VCaP (cell line): ENCODE results near the gene GOSR2.
"Not testable (repeated sequence)": the region's sequence is repeated elsewhere in the genome, so short reads cannot be mapped to it uniquely, and the experiment has no call there.

ENCODE experiments used
- H3K27ac ChIP-seq: fragments of 450-650 bp; 2 replicates; pipeline ENCODE4 v1.5.1; 2017
- CTCF ChIP-seq: fragments of 450-650 bp; conservative IDR thresholded peaks from 2 replicates; pipeline ENCODE4 v1.5.1; 2017; ENCODE audit warnings: mild to moderate bottlenecking, moderate library complexity

GOSR2 gene

GRCh38 chr17:46947216-46947615 is 24.3 kb downstream of the GOSR2 start:
- no peak for TF ChIP-seq CTCF

GRCh38 chr17:46948544-46948943 is 25.6 kb downstream of the GOSR2 start:
- no peak for TF ChIP-seq CTCF
- no peak overlapping the region for H3K27ac ChIP-seq

More at GRCh38 chr17:46947216-46947615, 24.3 kb downstream of the GOSR2 start:
- no peak overlapping the region for H3K27ac ChIP-seq

- H3K27ac ChIP-seq = no peak overlapping the region
- no peak for TF ChIP-seq CTCF
Measured at GRCh38 chr17:46949291-46950174, 26.6 kb downstream of the GOSR2 start.

- TF ChIP-seq CTCF = no peak
- H3K27ac ChIP-seq = no peak overlapping the region
Measured at GRCh38 chr17:46950342-46950996, 27.5 kb downstream of the GOSR2 start.

- no peak overlapping the region for H3K27ac ChIP-seq
- TF ChIP-seq CTCF = no peak
Measured at GRCh38 chr17:46950997-46951621, 28.1 kb downstream of the GOSR2 start.

GRCh38 chr17:46951706-46952105 is 28.7 kb downstream of the GOSR2 start:
- H3K27ac ChIP-seq = no peak overlapping the region
- TF ChIP-seq CTCF = no peak

- no peak for TF ChIP-seq CTCF
Measured at GRCh38 chr17:46952115-46952514, 29.2 kb downstream of the GOSR2 start.

GRCh38 chr17:46953191-46953590 is 30.2 kb downstream of the GOSR2 start:
- H3K27ac ChIP-seq = not testable (repeated sequence)

More at GRCh38 chr17:46952115-46952514, 29.2 kb downstream of the GOSR2 start:
- no peak overlapping the region for H3K27ac ChIP-seq
